HCT116 (cell line): ENCODE measurements around the gene WDR72.

Experiments
- CTCF ChIP-seq, 3 experiments: fragments of 200-600 bp in 1 of 3; sonication (generic) in 1 of 3; IDR thresholded peaks in 2 of 3; conservative IDR thresholded peaks in 1 of 3; 2 replicates each; pipeline ENCODE4 v1.5.1; 2012 to 2017; ENCODE audit warnings: low read depth in 2 of 3, low read length in 2 of 3, antibody characterized with exemption in 1 of 3, borderline replicate concordance in 1 of 3, control low read depth in 1 of 3, mild to moderate bottlenecking in 1 of 3, mixed read lengths in 1 of 3, mixed run types in 1 of 3, moderate library complexity in 1 of 3; ENCODE audit not compliant: insufficient read depth in 1 of 3
- JUND ChIP-seq: IDR thresholded peaks from 2 replicates; pipeline ENCODE4 v1.6.1; 2012
- RAD21 ChIP-seq: IDR thresholded peaks from 2 replicates; pipeline ENCODE4 v1.6.1; 2012; ENCODE audit warnings: low read depth, mild to moderate bottlenecking
- REST ChIP-seq: IDR thresholded peaks from 2 replicates; pipeline ENCODE4 v1.6.1; 2012; ENCODE audit warnings: low read depth
- ZNF274 ChIP-seq: fragments of 200-500 bp; sonication (Bioruptor generic); IDR thresholded peaks from 2 replicates; pipeline ENCODE4 v1.6.1; 2014; ENCODE audit warnings: mild to moderate bottlenecking, low read depth, low read length, inconsistent platforms

- TF ChIP-seq ZNF274: no peak
- no peak for TF ChIP-seq CTCF (IDR thresholded peaks at IDR 0.05 in 2 of 3, conservative IDR thresholded peaks at IDR 0.05 in 1 of 3; ENCODE audit: borderline replicate concordance in 1 of 3, insufficient read depth in 1 of 3, low read depth in 2 of 3, low read length in 2 of 3)
- no peak for TF ChIP-seq REST
- TF ChIP-seq JUND: no peak
- TF ChIP-seq RAD21: no peak
Measured at GRCh38 chr15:53473435-53473834, 286.0 kb downstream of the WDR72 start.
